Osteocyte (in vitro differentiated cells): ENCODE results near the gene FLNA. TPM values are rescaled to one million over a fixed set of nuclear protein-coding genes. Genes with fewer than 3 reads are reported as not detected.

Source experiments
- DNase-seq: peaks from one replicate; pipeline ENCODE4 v3.0.0; 2021; ENCODE audit warnings: mixed read lengths; ENCODE audit not compliant: unreplicated experiment; ENCODE audit errors: extremely low spot score
- H3K27ac Mint-ChIP-seq: one replicate; pipeline ENCODE4 v1.8.0; 2021; ENCODE audit warnings: mild to moderate bottlenecking, mixed read lengths; ENCODE audit not compliant: unreplicated experiment
- H3K27me3 Mint-ChIP-seq: one replicate; pipeline ENCODE4 v1.8.0; 2021; ENCODE audit warnings: mixed read lengths; ENCODE audit not compliant: unreplicated experiment
- H3K36me3 Mint-ChIP-seq: one replicate; pipeline ENCODE4 v1.8.0; 2021; ENCODE audit warnings: mixed read lengths; ENCODE audit not compliant: unreplicated experiment
- H3K4me1 Mint-ChIP-seq: one replicate; pipeline ENCODE4 v1.8.0; 2021; ENCODE audit warnings: mixed read lengths; ENCODE audit not compliant: unreplicated experiment
- H3K4me3 Mint-ChIP-seq: one replicate; pipeline ENCODE4 v1.8.0; 2021; ENCODE audit warnings: mild to moderate bottlenecking, moderate library complexity, mixed read lengths; ENCODE audit not compliant: unreplicated experiment
- H3K9me3 Mint-ChIP-seq: one replicate; pipeline ENCODE4 v1.8.0; 2021; ENCODE audit warnings: mixed read lengths; ENCODE audit not compliant: unreplicated experiment
- CTCF ChIP-seq: fragments of 200-600 bp; sonication (generic); IDR thresholded peaks from 2 replicates; pipeline ENCODE4 v1.5.0; 2021; ENCODE audit warnings: antibody characterized with exemption, mild to moderate bottlenecking, moderate library complexity
- total RNA-seq: library from RNA; stranded (reverse); gene quantifications from 2 replicates; pipeline ENCODE4 v1.2.1, GENCODE V29; 2021

FLNA gene
- total RNA-seq, 1 donor from 2014 or later, result 2,024 TPM

GRCh38 chrX:154383359-154384283 is 9.2 kb upstream of the FLNA start:
- Mint-ChIP-seq H3K4me1 (peaks cover 10% of the 10 kb centered on the region), H3K27ac (peak overlapping the region; percentile 47), H3K9me3 (no peaks in the 10 kb centered on the region), H3K36me3 (no peaks in the 10 kb centered on the region), H3K27me3 (no peaks in the 10 kb centered on the region), H3K4me3 (no peak overlapping the region)
- no peak for DNase-seq
- TF ChIP-seq CTCF, result no peak

GRCh38 chrX:154382483-154383069 is 8.1 kb upstream of the FLNA start:
- no peak for DNase-seq
- Mint-ChIP-seq H3K27ac (no peak overlapping the region), H3K9me3 (no peaks in the 10 kb centered on the region), H3K27me3 (no peaks in the 10 kb centered on the region), H3K4me1 (peaks cover 12% of the 10 kb centered on the region), H3K36me3 (no peaks in the 10 kb centered on the region), H3K4me3 (no peak overlapping the region)
- TF ChIP-seq CTCF, result no peak

- Mint-ChIP-seq H3K36me3 (no peaks in the 10 kb centered on the region), H3K4me1 (peaks cover 12% of the 10 kb centered on the region), H3K4me3 (no peak overlapping the region), H3K27me3 (no peaks in the 10 kb centered on the region), H3K9me3 (no peaks in the 10 kb centered on the region), H3K27ac (no peak overlapping the region)
- DNase-seq, result no peak
- TF ChIP-seq CTCF, result no peak
These were observed 6.8 kb upstream of the FLNA start for GRCh38 chrX:154381271-154381670.

GRCh38 chrX:154380787-154381186 is 6.4 kb upstream of the FLNA start:
- Mint-ChIP-seq H3K27me3 (no peaks in the 10 kb centered on the region), H3K4me3 (peak overlapping the region; percentile 78), H3K4me1 (peaks cover 12% of the 10 kb centered on the region), H3K9me3 (no peaks in the 10 kb centered on the region), H3K36me3 (no peaks in the 10 kb centered on the region), H3K27ac (peak overlapping the region; percentile 91)
- no peak for TF ChIP-seq CTCF
- no peak for DNase-seq

GRCh38 chrX:154380153-154380552 is 5.7 kb upstream of the FLNA start:
- Mint-ChIP-seq H3K4me1 (peaks cover 13% of the 10 kb centered on the region), H3K9me3 (no peaks in the 10 kb centered on the region), H3K36me3 (no peaks in the 10 kb centered on the region), H3K27me3 (no peaks in the 10 kb centered on the region), H3K4me3 (peak overlapping the region; percentile 78), H3K27ac (peak overlapping the region; percentile 91)
- DNase-seq, result no peak
- no peak for TF ChIP-seq CTCF
